H1 (cell line): ENCODE results near the gene LPP. TPM values are rescaled to one million over a fixed set of nuclear protein-coding genes. Genes with fewer than 3 reads are reported as not detected.

Experiments
- CTCF ChIA-PET: fragments of 300-600 bp; sonication (Branson Sonifier 250); formaldehyde crosslinking; loops from one replicate; lab custom pipeline; 2021; ENCODE audit not compliant: partially characterized antibody; lab: Charles Lee
- POLR2A ChIA-PET: fragments of 300-600 bp; sonication (Branson Sonifier 250); formaldehyde crosslinking; loops from one replicate; lab custom pipeline; 2021; ENCODE audit warnings: inconsistent platforms; ENCODE audit not compliant: partially characterized antibody; lab: Charles Lee
- DNase-seq, 2 experiments: peaks; one replicate each; pipeline versions ENCODE4 v3.0.0 to v3.0.0-alpha.2; 2010 to 2022; ENCODE audit warnings: low spot score in 2 of 2, low read depth in 1 of 2, mixed read lengths in 1 of 2
- FAIRE-seq: peaks from 2 replicates; lab custom pipeline; 2011; peaks lifted over from hg19 to GRCh38; lab: Jason Lieb, UNC
- H2AFZ ChIP-seq: 2 replicates; pipeline ENCODE4 v1.8.1; 2012; ENCODE audit warnings: low read length, inconsistent platforms
- H2AK5ac ChIP-seq: 2 replicates; pipeline ENCODE4 v1.6.1; 2013; ENCODE audit warnings: low read depth, low read length
- H2BK120ac ChIP-seq: replicated peaks from 2 replicates; pipeline ENCODE3; 2013; ENCODE audit warnings: low read depth, low read length, inconsistent platforms
- H2BK12ac ChIP-seq: 2 replicates; pipeline ENCODE4 v1.6.1; 2013; ENCODE audit warnings: low read depth, low read length
- H2BK15ac ChIP-seq: 2 replicates; pipeline ENCODE4 v1.6.1; 2013; ENCODE audit warnings: low read length
- H2BK20ac ChIP-seq: 2 replicates; pipeline ENCODE4 v1.6.1; 2013; ENCODE audit warnings: low read length
- H2BK5ac ChIP-seq: 2 replicates; pipeline ENCODE4 v1.6.1; 2013; ENCODE audit warnings: low read depth, low read length
- H3K14ac ChIP-seq: 2 replicates; pipeline ENCODE4 v1.6.1; 2013; ENCODE audit warnings: inconsistent platforms; ENCODE audit not compliant: insufficient read length
- H3K18ac ChIP-seq: 2 replicates; pipeline ENCODE4 v1.6.1; 2013; ENCODE audit warnings: low read length; ENCODE audit errors: extremely low read depth
- H3K23ac ChIP-seq: 2 replicates; pipeline ENCODE4 v1.6.1; 2013; ENCODE audit warnings: inconsistent platforms; ENCODE audit not compliant: insufficient read length
- H3K23me2 ChIP-seq: 2 replicates; pipeline ENCODE4 v1.6.1; 2013; ENCODE audit warnings: low read depth, low read length
- H3K27ac ChIP-seq: 2 replicates; pipeline ENCODE4 v1.6.1; 2011; ENCODE audit warnings: low read depth, low read length, inconsistent platforms
- H3K27me3 ChIP-seq, 4 experiments: replicated peaks in 1 of 4; 1 replicate in 1 of 4; 2 replicates in 3 of 4; pipeline versions ENCODE4 v1.6.1 to v1.8.1; 2011 to 2013; ENCODE audit warnings: low read length in 3 of 4, mild to moderate bottlenecking in 3 of 4, inconsistent platforms in 2 of 4, mixed read lengths in 2 of 4, moderate library complexity in 1 of 4; ENCODE audit not compliant: control insufficient read depth in 3 of 4, insufficient read depth in 3 of 4; ENCODE audit errors: extremely low read depth in 1 of 4
- H3K36me3 ChIP-seq, 4 experiments: 2 replicates each; pipeline versions ENCODE4 v1.6.1 to v1.8.1; 2011 to 2013; ENCODE audit warnings: mild to moderate bottlenecking in 4 of 4, low read length in 3 of 4, moderate library complexity in 2 of 4, control low read depth in 1 of 4, inconsistent platforms in 1 of 4; ENCODE audit not compliant: insufficient read depth in 4 of 4, control insufficient read depth in 2 of 4
- H3K4ac ChIP-seq: replicated peaks from 2 replicates; pipeline ENCODE3; 2013; ENCODE audit warnings: low read length, low read depth, mixed read lengths, inconsistent platforms; ENCODE audit not compliant: insufficient read length
- H3K4me1 ChIP-seq, 4 experiments: replicated peaks in 1 of 4; 1 replicate in 1 of 4; 2 replicates in 3 of 4; pipeline versions ENCODE4 v1.6.1 to v1.8.1; 2011 to 2013; ENCODE audit warnings: low read length in 3 of 4, inconsistent platforms in 2 of 4, mixed read lengths in 1 of 4; ENCODE audit not compliant: insufficient read depth in 4 of 4, control insufficient read depth in 3 of 4
- H3K4me2 ChIP-seq, 2 experiments: 2 replicates each; pipeline versions ENCODE4 v1.6.1 to v1.8.1; 2011 to 2013; ENCODE audit warnings: low read depth in 2 of 2, low read length in 2 of 2, control low read depth in 1 of 2, inconsistent platforms in 1 of 2, mild to moderate bottlenecking in 1 of 2; ENCODE audit not compliant: insufficient read depth in 1 of 2
- H3K4me3 ChIP-seq, 4 experiments: fragments of 200-600, 300-600 bp in 1 of 4; sonication (generic), shearing (Covaris generic), sonication (Bioruptor Twin) in 1 of 4; 2 replicates each; pipeline versions ENCODE4 v1.5.1 to v1.8.1; 2011 to 2016; ENCODE audit warnings: low read length in 4 of 4, low read depth in 3 of 4, control low read depth in 2 of 4, inconsistent platforms in 2 of 4, mild to moderate bottlenecking in 2 of 4, mixed read lengths in 1 of 4, moderate library complexity in 1 of 4; ENCODE audit not compliant: insufficient read depth in 2 of 4; ENCODE audit errors: extremely low read depth in 1 of 4
- H3K56ac ChIP-seq: replicated peaks from 2 replicates; pipeline ENCODE3; 2013; ENCODE audit warnings: low read depth, mild to moderate bottlenecking, mixed read lengths, low read length, inconsistent platforms; ENCODE audit not compliant: insufficient read length
- H3K79me1 ChIP-seq: 2 replicates; pipeline ENCODE4 v1.6.1; 2013; ENCODE audit warnings: low read depth, low read length, control low read depth
- H3K79me2 ChIP-seq, 2 experiments: 2 replicates each; pipeline versions ENCODE4 v1.6.1 to v1.8.1; 2012 to 2013; ENCODE audit warnings: low read length in 2 of 2, mild to moderate bottlenecking in 2 of 2, inconsistent platforms in 1 of 2; ENCODE audit not compliant: insufficient read depth in 2 of 2, control insufficient read depth in 1 of 2
- H3K9ac ChIP-seq, 4 experiments: replicated peaks in 1 of 4; 1 replicate in 1 of 4; 2 replicates in 3 of 4; pipeline versions ENCODE4 v1.6.1 to v1.8.1; 2011 to 2013; ENCODE audit warnings: low read depth in 3 of 4, low read length in 3 of 4, control low read depth in 2 of 4, mild to moderate bottlenecking in 2 of 4, moderate library complexity in 2 of 4, inconsistent platforms in 1 of 4; ENCODE audit errors: extremely low read depth in 1 of 4
- H3K9me3 ChIP-seq, 2 experiments: 2 replicates each; pipeline versions ENCODE4 v1.6.1 to v1.8.1; 2012 to 2013; ENCODE audit warnings: mild to moderate bottlenecking in 2 of 2, moderate library complexity in 2 of 2, control low read depth in 1 of 2, inconsistent platforms in 1 of 2, low read depth in 1 of 2, low read length in 1 of 2, mixed read lengths in 1 of 2; ENCODE audit not compliant: insufficient read depth in 2 of 2
- H4K20me1 ChIP-seq, 2 experiments: replicated peaks in 1 of 2; 2 replicates each; pipeline versions ENCODE3 to v1.8.1; 2011 to 2013; ENCODE audit warnings: inconsistent platforms in 2 of 2, low read length in 2 of 2, mild to moderate bottlenecking in 1 of 2; ENCODE audit not compliant: insufficient read depth in 2 of 2, control insufficient read depth in 1 of 2
- H4K5ac ChIP-seq: 2 replicates; pipeline ENCODE4 v1.6.1; 2013; ENCODE audit warnings: low read length, low read depth, mixed read lengths, inconsistent platforms; ENCODE audit not compliant: insufficient read length
- H4K8ac ChIP-seq: 2 replicates; pipeline ENCODE4 v1.8.0; 2013; ENCODE audit warnings: mild to moderate bottlenecking, moderate library complexity, low read length, inconsistent platforms; ENCODE audit not compliant: insufficient read depth; ENCODE audit errors: extremely low read depth
- H4K91ac ChIP-seq: replicated peaks from 2 replicates; pipeline ENCODE3; 2013; ENCODE audit warnings: low read length, mixed read lengths, inconsistent platforms; ENCODE audit not compliant: insufficient read length
- CHD1 ChIP-seq: IDR thresholded peaks from 2 replicates; pipeline ENCODE4 v1.6.1; 2012; ENCODE audit warnings: low read depth, low read length, improper control_type of control experiment
- EP300 ChIP-seq, 2 experiments: IDR thresholded peaks; 1 replicate in 1 of 2; 2 replicates in 1 of 2; pipeline ENCODE4 v1.6.1; 2011 to 2012; ENCODE audit warnings: low read depth in 2 of 2, low read length in 2 of 2, mild to moderate bottlenecking in 2 of 2, borderline replicate concordance in 1 of 2, inconsistent platforms in 1 of 2, moderate library complexity in 1 of 2
- KDM5A ChIP-seq: fragments of 200-600 bp; IDR thresholded peaks from 2 replicates; pipeline ENCODE4 v1.7.1; 2012; ENCODE audit warnings: mild to moderate bottlenecking, low read length, inconsistent platforms, mixed read lengths
- NANOG ChIP-seq: IDR thresholded peaks from 2 replicates; pipeline ENCODE4 v1.6.1; 2011; ENCODE audit warnings: low read length, low read depth, mild to moderate bottlenecking, inconsistent platforms; ENCODE audit not compliant: insufficient read depth, poor library complexity, severe bottlenecking
- SIX5 ChIP-seq: IDR thresholded peaks from 2 replicates; pipeline ENCODE4 v1.6.1; 2011; ENCODE audit warnings: mild to moderate bottlenecking, low read depth, low read length
- SP1 ChIP-seq: IDR thresholded peaks from 2 replicates; pipeline ENCODE4 v1.6.1; 2011; ENCODE audit warnings: low read depth, low read length
- SUZ12 ChIP-seq: fragments of 200-600 bp; sonication (generic); IDR thresholded peaks from 2 replicates; pipeline ENCODE4 v1.6.1; 2012; ENCODE audit warnings: mild to moderate bottlenecking, inconsistent platforms, low read length, moderate library complexity, mixed read lengths
- WGBS, 2 experiments: shearing (Covaris generic) in 1 of 2; methylation state at CpG; one replicate each; pipeline versions ENCODE4 v1.1.6 to v1.1.7; 2013 to 2015; ENCODE audit warnings: low lambda C conversion rate in 2 of 2, mixed read lengths in 2 of 2, inconsistent platforms in 1 of 2, low coverage in 1 of 2, missing lambda C conversion rate in 1 of 2; ENCODE audit not compliant: insufficient replicate concordance in 2 of 2, insufficient coverage in 1 of 2, insufficient read length in 1 of 2; ENCODE audit errors: extremely low coverage in 1 of 2, missing lambda C conversion rate in 1 of 2; 5-methylcytosine and 5-hydroxymethylcytosine counted together
- polyA plus RNA-seq, 7 experiments: library from polyadenylated mRNA; depleted of rRNA in 3 of 7; stranded (reverse) in 5 of 7; unstranded in 2 of 7; fragments of >200 nt in 5 of 7; fragments of 200-250 nt in 2 of 7; gene quantifications; 1 replicate in 5 of 7; 2 replicates in 1 of 7; 4 replicates in 1 of 7; pipeline versions ENCODE4 v1.2.1 to v1.2.3, GENCODE V29; 2011 to 2013; ENCODE audit warnings: missing spikeins in 2 of 7, mixed read lengths in 2 of 7
- total RNA-seq: library from RNA; stranded (reverse); fragmentation: NEBNext Ultra II Directional; extraction: Animal tissue kit (Norgen Biotek cat#: 25700); gene quantifications from 2 replicates; pipeline ENCODE4 v1.2.1, GENCODE V29; 2021

Gene LPP
- total and polyA plus RNA-seq, 2 of the 8 experiments (the other 6 are each of a cell fraction or from before 2014, with no cell fraction given), result 10.0 to 53.3 TPM

GRCh38 chr3:188403404-188403803 lies 249.4 kb downstream of the LPP start:
- H3K23me2 ChIP-seq, result no peaks in the 10 kb centered on the region
- H3K23ac ChIP-seq, result no peak overlapping the region
- no peak overlapping the region for H4K91ac ChIP-seq
- no peak overlapping the region for H3K4me3 ChIP-seq
- POLR2A ChIA-PET, result no interaction called here
- H3K14ac ChIP-seq, result no peak overlapping the region
- H3K4me1 ChIP-seq, result no peaks in the 10 kb centered on the region
- H3K18ac ChIP-seq, result no peak overlapping the region
- DNase-seq (no peak), FAIRE-seq (no peak)
- H2BK15ac ChIP-seq, result no peak overlapping the region
- no peak overlapping the region for H4K8ac ChIP-seq
- H3K4ac ChIP-seq, result no peak overlapping the region
- no peaks in the 10 kb centered on the region for H3K27me3 ChIP-seq
- no peak overlapping the region for H3K4me2 ChIP-seq
- no peak overlapping the region for H3K9ac ChIP-seq
- no peak overlapping the region for H2BK20ac ChIP-seq
- no peaks in the 10 kb centered on the region for H3K79me2 ChIP-seq
- no peak overlapping the region for H4K5ac ChIP-seq
- H2BK120ac ChIP-seq, result no peak overlapping the region
- no peak overlapping the region for H2BK12ac ChIP-seq
- H2BK5ac ChIP-seq, result no peak overlapping the region
- H2AK5ac ChIP-seq, result no peak overlapping the region
- no peak overlapping the region for H3K56ac ChIP-seq
- no peak for TF ChIP-seq KDM5A
- no peak for TF ChIP-seq CHD1
- TF ChIP-seq SUZ12, result no peak
- no peak for TF ChIP-seq EP300 (IDR thresholded peaks at IDR 0.05; ENCODE audit: borderline replicate concordance in 1 of 2, low read depth in 2 of 2, low read length in 2 of 2)
- TF ChIP-seq SP1, result no peak
- no peak for TF ChIP-seq SIX5
- TF ChIP-seq NANOG, result no peak
- no peak overlapping the region for H2AFZ ChIP-seq
- H3K79me1 ChIP-seq, result no peaks in the 10 kb centered on the region
- no peaks in the 10 kb centered on the region for H3K36me3 ChIP-seq
- H3K27ac ChIP-seq, result no peak overlapping the region
- H3K9me3 ChIP-seq, result no peaks in the 10 kb centered on the region
- WGBS, 2 experiments, result 95% methylated on average over 1 of the region's 1 CpG; no CpG with 5 or more reads in 1 of the 2 experiments
- peaks cover 0 to 2% of the 10 kb centered on the region in 2 experiments for H4K20me1 ChIP-seq
- CTCF ChIA-PET, result interaction anchor here (0.6 to 2.8 kb wide), 2 partner anchors 150 to 663 kb away, joined by 3 to 9 read pairs; no protein-coding TSS in a partner anchor
